ENCODE data around the gene FUCA2.

The FUCA2 gene

DNA sequence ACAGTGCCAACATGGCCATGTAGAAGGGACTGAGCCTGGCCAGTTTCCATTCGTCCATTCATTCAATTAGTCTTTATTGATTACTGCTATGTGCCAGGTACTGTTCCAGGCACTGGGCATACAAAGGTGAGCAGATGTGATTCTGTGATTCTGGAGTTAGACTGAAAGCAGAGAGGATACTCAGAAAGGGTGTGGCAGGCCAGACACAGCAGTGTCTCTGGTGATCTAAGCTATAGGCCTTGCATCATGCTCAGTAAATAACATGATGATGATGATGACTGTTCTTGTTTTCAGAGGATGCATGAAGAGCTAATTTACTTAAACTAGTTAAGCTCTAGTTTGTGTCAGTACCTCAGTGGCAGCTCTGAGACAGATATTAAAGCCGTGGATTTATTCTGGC, 31.4 kb upstream of the FUCA2 start:
- TF ChIP-seq, protein P1, sequence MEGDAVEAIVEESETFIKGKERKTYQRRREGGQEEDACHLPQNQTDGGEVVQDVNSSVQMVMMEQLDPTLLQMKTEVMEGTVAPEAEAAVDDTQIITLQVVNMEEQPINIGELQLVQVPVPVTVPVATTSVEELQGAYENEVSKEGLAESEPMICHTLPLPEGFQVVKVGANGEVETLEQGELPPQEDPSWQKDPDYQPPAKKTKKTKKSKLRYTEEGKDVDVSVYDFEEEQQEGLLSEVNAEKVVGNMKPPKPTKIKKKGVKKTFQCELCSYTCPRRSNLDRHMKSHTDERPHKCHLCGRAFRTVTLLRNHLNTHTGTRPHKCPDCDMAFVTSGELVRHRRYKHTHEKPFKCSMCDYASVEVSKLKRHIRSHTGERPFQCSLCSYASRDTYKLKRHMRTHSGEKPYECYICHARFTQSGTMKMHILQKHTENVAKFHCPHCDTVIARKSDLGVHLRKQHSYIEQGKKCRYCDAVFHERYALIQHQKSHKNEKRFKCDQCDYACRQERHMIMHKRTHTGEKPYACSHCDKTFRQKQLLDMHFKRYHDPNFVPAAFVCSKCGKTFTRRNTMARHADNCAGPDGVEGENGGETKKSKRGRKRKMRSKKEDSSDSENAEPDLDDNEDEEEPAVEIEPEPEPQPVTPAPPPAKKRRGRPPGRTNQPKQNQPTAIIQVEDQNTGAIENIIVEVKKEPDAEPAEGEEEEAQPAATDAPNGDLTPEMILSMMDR (IDR thresholded peaks at IDR 0.05) = no peak

DNA sequence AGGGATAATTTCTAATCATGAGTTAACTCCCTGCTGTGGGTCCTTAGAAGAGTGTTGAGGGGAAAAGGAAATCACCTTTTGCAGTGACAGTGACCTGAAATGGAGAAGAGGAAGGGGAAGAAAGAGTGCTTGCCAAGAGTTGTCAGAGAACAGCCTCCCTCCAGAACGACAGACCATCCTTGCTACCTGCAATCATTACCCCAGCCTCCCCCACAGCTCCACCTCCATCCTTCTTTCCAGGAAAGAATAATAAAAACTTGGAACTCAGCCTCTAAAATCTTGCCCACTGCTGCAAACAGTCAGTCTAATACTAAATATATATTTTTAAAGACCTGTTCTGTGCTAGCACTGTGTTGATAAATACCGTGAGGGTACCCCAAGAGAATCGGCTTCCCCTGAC, 28.7 kb upstream of the FUCA2 start:
- TF ChIP-seq, protein P1 (IDR thresholded peaks at IDR 0.05) = no peak

DNA sequence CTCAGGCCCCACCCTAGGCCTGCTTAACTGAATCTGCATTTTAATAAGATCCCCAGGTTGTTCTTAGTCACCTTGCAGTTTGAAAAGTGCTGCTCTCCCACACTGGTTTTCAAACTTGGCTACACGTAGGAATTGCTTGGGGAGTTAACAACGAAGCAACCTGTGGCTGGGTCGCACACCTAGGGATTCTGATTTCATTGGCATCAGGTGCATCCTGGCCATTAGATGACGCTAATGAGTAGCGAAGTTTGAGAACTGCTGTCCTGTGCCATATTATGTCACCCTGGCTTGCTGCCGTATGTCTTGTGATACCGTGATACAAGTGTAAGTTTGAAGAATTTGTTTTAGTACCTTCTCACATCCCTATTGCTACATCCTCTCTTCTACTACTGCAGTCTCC, 28.2 kb upstream of the FUCA2 start:
- TF ChIP-seq, protein P1 (IDR thresholded peaks at IDR 0.05) = no peak

DNA sequence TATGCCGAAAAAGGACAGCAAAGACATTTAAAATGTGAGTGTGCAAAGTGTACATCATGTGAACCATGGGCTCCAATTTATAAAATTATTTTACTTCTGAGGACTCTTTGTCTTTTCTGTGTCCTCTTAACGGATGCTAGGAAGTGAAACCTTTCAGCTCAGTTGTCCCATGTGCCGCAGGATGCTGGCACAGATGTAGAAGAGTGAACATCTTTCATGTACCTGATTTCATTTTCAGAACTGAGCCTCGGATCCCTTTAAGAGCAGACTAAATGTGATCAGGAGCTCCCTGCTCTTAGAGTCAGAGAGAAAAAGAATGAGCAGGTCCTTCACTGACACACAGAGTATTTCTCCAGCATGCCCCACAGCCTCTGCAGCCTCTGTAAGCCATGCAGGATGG, 27.6 kb upstream of the FUCA2 start:
- TF ChIP-seq, protein P1 (IDR thresholded peaks at IDR 0.05) = no peak

DNA sequence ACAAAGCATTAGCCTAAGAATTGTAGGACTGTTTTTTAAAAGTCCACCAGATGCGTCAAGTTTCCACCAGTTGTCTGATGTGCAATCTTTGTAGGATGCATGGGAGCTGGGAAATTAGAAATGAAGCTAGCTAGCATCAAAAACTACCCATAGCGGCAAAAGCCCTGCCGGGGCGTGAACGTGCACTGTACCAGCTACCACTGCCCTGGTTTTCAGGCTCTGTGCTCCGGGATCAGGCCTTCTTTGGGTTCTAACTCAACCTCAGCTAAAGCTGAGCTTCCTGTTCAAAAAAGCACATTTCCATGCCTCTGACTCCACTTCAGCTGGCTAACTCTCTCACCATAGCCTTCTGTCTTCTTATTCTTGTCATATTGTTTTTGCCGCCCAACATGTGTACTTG, 26.9 kb upstream of the FUCA2 start:
- TF ChIP-seq, protein P1 (IDR thresholded peaks at IDR 0.05) = no peak

DNA sequence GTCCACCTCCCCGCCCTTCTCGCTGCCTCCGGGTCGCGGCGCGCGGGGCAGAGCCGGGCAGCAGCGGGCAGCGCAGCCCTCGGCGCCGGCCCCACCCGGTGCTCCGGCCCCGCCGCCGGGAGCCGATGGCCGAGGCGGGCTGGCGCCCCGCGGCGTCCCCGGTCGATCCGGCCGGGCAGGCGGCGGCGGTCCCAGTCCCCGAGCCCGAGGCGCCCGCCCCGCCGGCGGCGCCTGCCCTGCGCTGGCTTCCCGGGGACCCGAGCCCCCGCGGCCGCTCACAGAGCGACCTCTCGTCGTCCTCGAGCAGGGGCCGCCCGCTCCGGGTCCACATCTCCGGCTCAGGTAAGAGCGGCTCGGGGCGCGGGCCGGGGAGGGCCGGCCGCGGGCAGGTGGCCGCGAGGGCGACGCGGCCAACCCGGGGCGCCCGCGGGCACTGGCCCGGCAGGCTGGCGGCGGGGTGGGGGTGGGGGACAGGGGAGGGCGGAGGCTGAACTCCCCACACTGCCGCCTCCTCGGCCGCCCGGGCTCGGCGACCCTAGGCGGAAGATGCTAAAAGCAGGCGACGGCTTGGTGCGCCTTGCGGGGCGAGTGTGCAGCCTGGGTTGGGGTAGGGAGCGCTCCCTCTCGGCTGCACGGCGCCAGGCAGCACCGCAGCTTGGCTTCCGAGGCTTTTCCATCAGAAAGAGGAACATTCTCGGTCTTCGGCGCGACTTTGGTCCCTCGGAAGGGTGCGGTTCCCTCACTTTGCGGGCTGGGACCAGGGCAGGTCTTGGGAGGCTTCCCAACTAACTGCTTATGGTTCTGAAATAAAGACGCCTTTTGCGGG, 25.6 kb upstream of the FUCA2 start:
- TF ChIP-seq, protein P1 (IDR thresholded peaks at IDR 0.05) = peak; percentile 49

DNA sequence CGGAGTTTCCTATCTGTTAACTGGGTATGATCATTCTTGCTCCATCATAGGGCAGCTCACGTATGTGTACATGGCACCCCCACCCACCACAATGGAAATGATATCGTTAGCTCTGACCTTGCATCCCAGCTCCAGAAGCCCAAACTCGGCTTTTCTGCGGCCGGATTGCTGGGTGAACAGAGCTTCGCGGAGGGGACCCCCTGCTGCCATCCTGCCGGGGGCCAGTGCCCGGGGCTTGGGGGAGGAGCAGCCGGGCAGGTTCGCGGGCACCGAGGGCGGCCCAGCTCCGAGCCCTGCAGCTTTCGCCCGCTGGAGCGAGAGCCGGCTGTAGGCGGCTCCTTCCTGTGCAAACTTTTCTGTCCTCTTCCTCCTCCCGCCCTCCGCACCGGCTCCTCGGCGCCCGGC, 24.9 kb upstream of the FUCA2 start:
- TF ChIP-seq, protein P1 (IDR thresholded peaks at IDR 0.05) = no peak
